ENCODE results near the gene SMIM23.

GRCh38 chr5:171795381-171795780, 9.8 kb downstream of the SMIM23 start:
- TF ChIP-seq CTCF (IDR thresholded peaks at IDR 0.05; ENCODE audit: poor library complexity) (no peak), EZH2phosphoT487 (IDR thresholded peaks at IDR 0.05; ENCODE audit: low read depth, severe bottlenecking, unreplicated experiment) (no peak)
